ENCODE data around the gene ELOVL1. TPM values are rescaled to one million over a fixed set of nuclear protein-coding genes. Genes with fewer than 3 reads are reported as not detected.

The ELOVL1 gene
- total and polyA plus RNA-seq, 4 donors, result 12.8 to 50.3 (median 35.3) TPM

GRCh38 chr1:43373066-43373940 lies 5.5 kb upstream of the ELOVL1 start:
- no peaks in the 10 kb centered on the region for H3K9me3 ChIP-seq (ENCODE audit: control insufficient read depth in 4 of 4, low read length in 3 of 4)
- WGBS, result 53% methylated on average over 4 of the region's 4 CpGs
- H3K36me3 ChIP-seq (ENCODE audit: control insufficient read depth in 4 of 4, insufficient read depth in 3 of 4, low read depth in 1 of 4, low read length in 3 of 4), result peaks cover 0 to 5% (median 0%) of the 10 kb centered on the region in 4 donors
- H3K9ac ChIP-seq (ENCODE audit: low read depth in 1 of 2, low read length in 2 of 2), result no peak overlapping the region
- no peak overlapping the region for H3K4me3 ChIP-seq (ENCODE audit: low read depth in 1 of 3, low read length in 3 of 3)
- no peak for DNase-seq (ENCODE audit: low spot score)
- no peaks in the 10 kb centered on the region for H3K27me3 ChIP-seq (ENCODE audit: control insufficient read depth in 4 of 4, insufficient read depth in 4 of 4, low read length in 3 of 4)
- TF ChIP-seq HNF4A (conservative IDR thresholded peaks at IDR 0.05) (peak in 1 of 2 donors; percentile 4), ZBTB33 (IDR thresholded peaks at IDR 0.05) (no peak), RAD21 (IDR thresholded peaks at IDR 0.05) (peak in 1 of 2 donors; percentile 22)
- peaks cover 5 to 19% (median 17%) of the 10 kb centered on the region in 4 donors for H3K4me1 ChIP-seq (ENCODE audit: control insufficient read depth in 4 of 4, insufficient read depth in 4 of 4, low read length in 3 of 4)
- peak overlapping the region in 1 of 2 donors; percentile 32 for H3K27ac ChIP-seq (ENCODE audit: low read depth in 1 of 2, low read length in 2 of 2)

- H3K27ac ChIP-seq (ENCODE audit: low read depth in 1 of 2, low read length in 2 of 2), result no peak overlapping the region
- no peaks in the 10 kb centered on the region for H3K9me3 ChIP-seq (ENCODE audit: control insufficient read depth in 4 of 4, low read length in 3 of 4)
- H3K9ac ChIP-seq (ENCODE audit: low read depth in 1 of 2, low read length in 2 of 2), result no peak overlapping the region
- TF ChIP-seq HNF4A (conservative IDR thresholded peaks at IDR 0.05) (no peak), NR2F2 (IDR thresholded peaks at IDR 0.05) (no peak), MAX (IDR thresholded peaks at IDR 0.05) (no peak), SP1 (IDR thresholded peaks at IDR 0.05) (no peak), YY1 (IDR thresholded peaks at IDR 0.05) (no peak), EGR1 (IDR thresholded peaks at IDR 0.05; ENCODE audit: low read depth in 2 of 2) (no peak), HNF4G (IDR thresholded peaks at IDR 0.05) (no peak), FOXA2 (IDR thresholded peaks at IDR 0.05) (no peak), FOXA1 (IDR thresholded peaks at IDR 0.05) (no peak), TAF1 (conservative IDR thresholded peaks at IDR 0.05) (no peak), ZBTB33 (IDR thresholded peaks at IDR 0.05) (no peak), REST (IDR thresholded peaks at IDR 0.05) (no peak), JUND (IDR thresholded peaks at IDR 0.05) (no peak), RXRA (IDR thresholded peaks at IDR 0.05) (no peak), GABPA (IDR thresholded peaks at IDR 0.05 in 1 of 2, conservative IDR thresholded peaks at IDR 0.05 in 1 of 2) (no peak), RAD21 (IDR thresholded peaks at IDR 0.05) (no peak)
- TF ChIP-seq, protein P1, sequence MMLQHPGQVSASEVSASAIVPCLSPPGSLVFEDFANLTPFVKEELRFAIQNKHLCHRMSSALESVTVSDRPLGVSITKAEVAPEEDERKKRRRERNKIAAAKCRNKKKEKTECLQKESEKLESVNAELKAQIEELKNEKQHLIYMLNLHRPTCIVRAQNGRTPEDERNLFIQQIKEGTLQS (IDR thresholded peaks at IDR 0.05), result no peak
- TF ChIP-seq, protein P2, sequence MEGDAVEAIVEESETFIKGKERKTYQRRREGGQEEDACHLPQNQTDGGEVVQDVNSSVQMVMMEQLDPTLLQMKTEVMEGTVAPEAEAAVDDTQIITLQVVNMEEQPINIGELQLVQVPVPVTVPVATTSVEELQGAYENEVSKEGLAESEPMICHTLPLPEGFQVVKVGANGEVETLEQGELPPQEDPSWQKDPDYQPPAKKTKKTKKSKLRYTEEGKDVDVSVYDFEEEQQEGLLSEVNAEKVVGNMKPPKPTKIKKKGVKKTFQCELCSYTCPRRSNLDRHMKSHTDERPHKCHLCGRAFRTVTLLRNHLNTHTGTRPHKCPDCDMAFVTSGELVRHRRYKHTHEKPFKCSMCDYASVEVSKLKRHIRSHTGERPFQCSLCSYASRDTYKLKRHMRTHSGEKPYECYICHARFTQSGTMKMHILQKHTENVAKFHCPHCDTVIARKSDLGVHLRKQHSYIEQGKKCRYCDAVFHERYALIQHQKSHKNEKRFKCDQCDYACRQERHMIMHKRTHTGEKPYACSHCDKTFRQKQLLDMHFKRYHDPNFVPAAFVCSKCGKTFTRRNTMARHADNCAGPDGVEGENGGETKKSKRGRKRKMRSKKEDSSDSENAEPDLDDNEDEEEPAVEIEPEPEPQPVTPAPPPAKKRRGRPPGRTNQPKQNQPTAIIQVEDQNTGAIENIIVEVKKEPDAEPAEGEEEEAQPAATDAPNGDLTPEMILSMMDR (IDR thresholded peaks at IDR 0.05; ENCODE audit: low read depth, low read length, missing input control), result no peak
- H3K4me3 ChIP-seq (ENCODE audit: low read depth in 1 of 3, low read length in 3 of 3), result no peak overlapping the region
- H3K36me3 ChIP-seq (ENCODE audit: control insufficient read depth in 4 of 4, insufficient read depth in 3 of 4, low read depth in 1 of 4, low read length in 3 of 4), result peaks cover 0 to 5% (median 0%) of the 10 kb centered on the region in 4 donors
- H3K4me1 ChIP-seq (ENCODE audit: control insufficient read depth in 4 of 4, insufficient read depth in 4 of 4, low read length in 3 of 4), result peaks cover 5 to 25% (median 20%) of the 10 kb centered on the region in 4 donors
- no peak for DNase-seq (ENCODE audit: low spot score)
- 98% methylated on average over 5 of the region's 5 CpGs for WGBS
- no peaks in the 10 kb centered on the region for H3K27me3 ChIP-seq (ENCODE audit: control insufficient read depth in 4 of 4, insufficient read depth in 4 of 4, low read length in 3 of 4)
Measured at GRCh38 chr1:43372172-43372571, 4.4 kb upstream of the ELOVL1 start.
